Measurements from ENCODE around the gene ABCC3.

- TF ChIP-seq GATA2 (IDR thresholded peaks at IDR 0.05; ENCODE audit: low read depth, low read length) (no peak), GATA3 (IDR thresholded peaks at IDR 0.05; ENCODE audit: low read depth, low read length) (no peak)
Observed at GRCh38 chr17:50684612-50685333, 50.1 kb downstream of the ABCC3 start.
